Measurements from ENCODE around the gene RUNDC3A.

The RUNDC3A gene

GRCh38 chr17:44351464-44351863, 43.1 kb downstream of the RUNDC3A start:
- H3K4me1 ChIP-seq (ENCODE audit: insufficient read depth, low read length), result no peaks in the 10 kb centered on the region; the same call in 1 of the 2 replicates
- no peak overlapping the region for H3K27ac ChIP-seq (ENCODE audit: low read length)
- H3K36me3 ChIP-seq (ENCODE audit: insufficient read depth, low read length), result peaks cover 42% of the 10 kb centered on the region
- H3K4me3 ChIP-seq (ENCODE audit: low read depth in 1 of 2, low read length in 2 of 2), result no peak overlapping the region
- no peaks in the 10 kb centered on the region for H3K9me3 ChIP-seq (ENCODE audit: insufficient read depth, low read length, severe bottlenecking)
- no peak overlapping the region for H2AFZ ChIP-seq (ENCODE audit: low read depth, low read length)
- ATAC-seq (ENCODE audit: insufficient read depth, low read depth), result no peak
- H3K27me3 ChIP-seq (ENCODE audit: insufficient read depth, low read length, poor library complexity), result no peaks in the 10 kb centered on the region
- no peak overlapping the region for H3K4me2 ChIP-seq (ENCODE audit: insufficient read depth, low read length)
- TF ChIP-seq CTCF (IDR thresholded peaks at IDR 0.05; ENCODE audit: borderline replicate concordance, extremely low read depth, low read length, poor library complexity, severe bottlenecking) (no peak), EZH2 (IDR thresholded peaks at IDR 0.05; ENCODE audit: borderline replicate concordance, low read depth, low read length, severe bottlenecking) (no peak)
- H3K9ac ChIP-seq (ENCODE audit: low read depth, low read length), result no peak overlapping the region
- no peaks in the 10 kb centered on the region for H3K79me2 ChIP-seq (ENCODE audit: insufficient read depth, low read length)
- peaks cover 8% of the 10 kb centered on the region for H4K20me1 ChIP-seq (ENCODE audit: insufficient read depth, low read length)
- no peak for DNase-seq

- Histone ChIP-seq H3K36me3 (ENCODE audit: insufficient read depth, low read length) (peaks cover 42% of the 10 kb centered on the region), H4K20me1 (ENCODE audit: insufficient read depth, low read length) (peaks cover 8% of the 10 kb centered on the region), H3K79me2 (ENCODE audit: insufficient read depth, low read length) (no peaks in the 10 kb centered on the region), H3K4me3 (ENCODE audit: low read depth in 1 of 2, low read length in 2 of 2) (no peak overlapping the region), H3K4me2 (ENCODE audit: insufficient read depth, low read length) (no peak overlapping the region), H3K4me1 (ENCODE audit: insufficient read depth, low read length) (no peaks in the 10 kb centered on the region), H3K27ac (ENCODE audit: low read length) (no peak overlapping the region), H3K9ac (ENCODE audit: low read depth, low read length) (no peak overlapping the region), H2AFZ (ENCODE audit: low read depth, low read length) (no peak overlapping the region), H3K9me3 (ENCODE audit: insufficient read depth, low read length, severe bottlenecking) (no peaks in the 10 kb centered on the region), H3K27me3 (ENCODE audit: insufficient read depth, low read length, poor library complexity) (no peaks in the 10 kb centered on the region)
- ATAC-seq (ENCODE audit: insufficient read depth, low read depth), result no peak
- no peak for TF ChIP-seq EZH2 (IDR thresholded peaks at IDR 0.05; ENCODE audit: borderline replicate concordance, low read depth, low read length, severe bottlenecking)
- no peak for TF ChIP-seq CTCF (IDR thresholded peaks at IDR 0.05; ENCODE audit: borderline replicate concordance, extremely low read depth, low read length, poor library complexity, severe bottlenecking)
- DNase-seq, result no peak
These were observed 43.8 kb downstream of the RUNDC3A start for GRCh38 chr17:44351961-44352827.

GRCh38 chr17:44352828-44353671, 44.6 kb downstream of the RUNDC3A start:
- no peak for DNase-seq
- Histone ChIP-seq H3K4me1 (ENCODE audit: insufficient read depth, low read length) (no peaks in the 10 kb centered on the region), H3K9me3 (ENCODE audit: insufficient read depth, low read length, severe bottlenecking) (no peaks in the 10 kb centered on the region), H3K9ac (ENCODE audit: low read depth, low read length) (no peak overlapping the region), H3K27ac (ENCODE audit: low read length) (no peak overlapping the region), H3K79me2 (ENCODE audit: insufficient read depth, low read length) (no peaks in the 10 kb centered on the region), H4K20me1 (ENCODE audit: insufficient read depth, low read length) (peaks cover 12% of the 10 kb centered on the region), H3K4me3 (ENCODE audit: low read depth in 1 of 2, low read length in 2 of 2) (no peak overlapping the region), H2AFZ (ENCODE audit: low read depth, low read length) (no peak overlapping the region), H3K4me2 (ENCODE audit: insufficient read depth, low read length) (no peak overlapping the region), H3K36me3 (ENCODE audit: insufficient read depth, low read length) (peaks cover 42% of the 10 kb centered on the region), H3K27me3 (ENCODE audit: insufficient read depth, low read length, poor library complexity) (no peaks in the 10 kb centered on the region)
- ATAC-seq (ENCODE audit: insufficient read depth, low read depth), result no peak
- TF ChIP-seq EZH2 (IDR thresholded peaks at IDR 0.05; ENCODE audit: borderline replicate concordance, low read depth, low read length, severe bottlenecking), result no peak
- no peak for TF ChIP-seq CTCF (IDR thresholded peaks at IDR 0.05; ENCODE audit: borderline replicate concordance, extremely low read depth, low read length, poor library complexity, severe bottlenecking)
